HG03135 (cell line): Measurements from ENCODE around the gene RUNX3.
"Not testable (repeated sequence)": the region's sequence is repeated elsewhere in the genome, so short reads cannot be mapped to it uniquely, and the experiment has no call there.

Experiments
- ATAC-seq: cut with Tn5 transposase; IDR thresholded peaks from one replicate; pipeline ENCODE4 v1.9.1; 2021; ENCODE audit warnings: mild to moderate bottlenecking, moderate library complexity; ENCODE audit not compliant: unreplicated experiment

RUNX3 gene

GRCh38 chr1:24930260-24931145 lies at the start of gene RUNX3:
Gene RUNX3, minus strand, starts transcription at chr1:24930276. Its CDS starts 408 bp downstream, at chr1:24929868.
- ATAC-seq, result peak; percentile 71

DNA sequence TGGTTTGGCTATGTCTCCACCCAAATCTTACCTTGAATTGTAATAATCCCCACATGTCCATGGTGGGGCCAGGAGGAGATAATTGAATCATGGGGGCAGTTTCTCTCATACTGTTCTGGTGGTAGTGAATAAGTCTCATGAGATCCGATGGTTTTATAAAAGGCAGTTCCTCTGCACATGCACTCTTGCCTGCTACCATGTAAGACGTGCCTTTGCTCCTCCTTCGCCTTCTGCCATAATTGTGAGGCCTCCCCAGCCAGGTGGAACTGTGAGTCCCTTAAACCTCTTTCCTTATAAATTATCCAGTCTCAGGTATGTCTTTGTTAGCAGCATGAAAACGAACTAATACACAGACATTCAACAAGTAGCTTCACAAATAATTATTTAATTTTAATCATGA lies 49.2 kb upstream of the RUNX3 start:
- ATAC-seq, result not testable (repeated sequence)

DNA sequence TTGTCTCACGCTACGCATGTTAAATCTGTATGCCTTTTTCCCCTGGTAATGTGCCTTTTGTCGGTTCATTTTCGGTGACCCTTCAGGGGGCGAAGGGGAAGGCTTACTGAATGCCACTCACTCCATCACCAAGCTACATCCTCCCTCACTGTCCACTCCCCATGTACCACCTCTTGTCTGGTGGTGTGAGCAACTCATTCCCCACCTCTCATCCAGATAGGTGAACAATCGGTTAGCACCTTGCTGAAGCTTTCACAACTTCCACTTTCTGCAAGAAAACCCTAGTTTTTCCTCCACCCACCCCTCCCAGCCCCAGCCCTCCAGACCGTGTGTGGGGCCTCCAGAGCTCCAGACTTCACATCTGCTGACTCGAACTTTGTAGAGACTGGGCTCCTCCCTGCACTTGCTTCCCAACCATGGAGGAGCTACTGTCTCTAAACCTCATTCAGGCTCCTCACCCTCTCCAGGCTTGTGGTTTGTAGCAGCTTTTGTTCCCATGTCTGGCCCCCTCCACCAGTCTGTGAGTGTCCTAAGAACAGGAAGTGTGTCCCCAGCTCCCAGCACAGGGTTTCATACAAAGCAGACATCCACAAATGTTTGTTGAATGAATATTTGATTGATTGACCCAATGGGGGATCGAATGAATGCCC lies 48.4 kb upstream of the RUNX3 start:
- ATAC-seq, result no peak

- ATAC-seq, result no peak
Observed at GRCh38 chr1:24975391-24975790, 45.3 kb upstream of the RUNX3 start.

- no peak for ATAC-seq
Observed at GRCh38 chr1:24973315-24973714, 43.2 kb upstream of the RUNX3 start.

DNA sequence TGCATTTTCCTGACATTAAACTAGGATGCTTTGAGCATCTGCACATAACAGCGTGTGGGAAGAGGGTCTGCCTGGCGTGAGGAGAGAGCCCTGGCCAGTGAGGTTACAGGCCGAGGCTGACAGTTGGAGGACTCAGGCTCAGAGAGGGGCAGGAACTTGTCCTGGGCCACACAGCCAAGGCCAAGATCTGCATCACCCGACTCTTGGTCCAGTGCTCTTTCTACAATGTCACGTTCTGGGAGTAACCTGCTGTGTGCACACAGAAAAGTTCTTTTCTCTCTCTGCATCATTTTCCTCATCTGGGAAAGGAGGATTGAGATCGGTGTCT lies 42.8 kb upstream of the RUNX3 start:
- ATAC-seq, result no peak

DNA sequence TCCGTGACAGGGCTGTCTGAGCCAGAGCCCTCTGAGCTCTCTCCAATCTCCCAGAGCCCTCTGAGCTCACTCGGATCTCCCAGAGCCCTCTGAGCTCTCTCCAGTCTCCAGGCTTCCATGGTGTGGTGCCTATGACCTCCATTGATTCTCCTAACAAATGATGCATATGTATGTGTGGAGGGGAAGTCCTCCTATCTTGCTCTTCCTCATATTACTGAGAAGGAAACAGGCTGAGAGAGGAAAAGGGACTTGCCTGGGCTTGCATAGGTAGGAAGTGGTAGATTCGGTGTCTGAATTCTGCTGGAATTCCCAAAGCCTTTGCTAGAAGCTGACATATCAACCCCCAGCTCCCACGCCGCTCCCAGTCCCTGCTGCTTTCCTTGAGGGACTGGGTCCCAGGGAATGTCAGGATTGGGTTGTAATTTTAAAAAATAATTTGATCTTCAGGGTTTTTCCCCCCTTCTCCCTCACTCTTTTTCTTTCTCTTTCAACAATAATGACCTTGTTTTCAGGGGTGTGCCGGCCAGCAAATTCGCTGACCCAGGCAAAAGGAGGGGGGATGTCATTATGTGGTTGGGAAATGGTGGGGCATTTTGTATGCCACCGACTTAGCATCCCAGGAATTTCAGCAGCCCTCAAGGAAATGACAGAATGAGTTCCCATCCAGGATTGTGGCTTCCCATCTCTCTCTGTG lies 42.3 kb upstream of the RUNX3 start:
- no peak for ATAC-seq

DNA sequence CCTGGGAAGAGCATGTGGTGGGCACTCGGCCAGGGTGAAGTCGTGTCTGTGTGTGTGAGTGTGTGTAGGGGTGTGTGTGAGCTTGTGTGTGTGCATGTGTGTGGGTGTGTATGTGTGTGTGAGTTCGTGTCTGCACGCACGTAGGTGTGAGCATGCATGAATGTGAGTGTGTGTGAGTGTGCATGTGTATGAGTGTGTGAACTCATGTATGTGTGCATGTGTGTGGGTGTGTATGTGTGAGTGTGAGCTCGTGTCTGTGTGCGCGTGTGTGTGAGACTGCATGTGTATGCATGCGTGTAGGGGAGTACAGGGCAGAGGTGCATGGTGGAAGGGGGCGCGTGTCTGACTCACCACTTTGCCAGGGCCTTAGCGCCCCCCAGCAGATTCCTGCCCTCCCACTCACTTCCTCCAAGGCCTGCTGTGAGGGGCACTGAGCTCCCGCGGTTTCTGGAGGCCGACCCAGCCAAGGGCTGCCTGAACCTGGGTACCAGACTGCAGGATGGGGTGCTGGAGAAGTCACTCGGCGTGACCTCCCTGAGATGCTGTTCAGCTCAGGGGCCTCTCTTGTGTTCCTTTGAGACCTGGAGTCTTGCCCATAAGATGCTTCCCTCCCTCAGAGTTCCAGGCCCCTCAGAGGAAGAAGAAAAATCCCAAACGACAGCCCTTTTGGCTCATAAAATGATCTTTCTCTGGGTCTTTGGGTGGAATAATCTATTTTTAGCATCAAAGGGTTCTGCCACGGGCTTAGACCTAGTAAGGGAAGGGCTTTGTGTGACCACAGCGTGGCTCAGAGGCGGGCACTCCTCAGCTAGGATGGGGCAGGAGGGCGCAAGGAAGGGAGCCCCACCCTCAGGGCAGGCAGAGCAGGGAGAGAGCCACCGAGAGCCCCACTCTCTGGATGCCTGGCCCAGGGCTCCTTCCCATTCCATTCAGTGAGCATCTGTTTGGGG lies 41.1 kb upstream of the RUNX3 start:
- no peak for ATAC-seq

DNA sequence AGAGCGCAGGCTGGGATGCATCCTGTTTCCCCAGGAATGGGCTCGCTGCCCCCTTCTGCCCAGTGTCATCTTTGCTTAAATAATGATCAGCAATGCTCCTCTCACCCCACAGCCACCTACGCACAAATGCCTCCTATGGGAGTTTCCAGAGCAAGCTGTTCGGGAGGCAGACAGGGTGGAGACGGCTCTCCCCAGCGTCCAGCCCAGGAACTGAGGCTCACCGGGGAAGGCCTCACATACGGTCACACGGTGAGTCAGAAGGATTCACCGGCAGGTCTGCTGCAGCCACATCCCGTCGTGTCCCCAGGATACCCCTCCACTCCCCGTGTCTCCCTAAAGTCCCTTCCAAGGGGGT lies 40.3 kb upstream of the RUNX3 start:
- ATAC-seq, result no peak

GRCh38 chr1:24969596-24970398 lies 39.7 kb upstream of the RUNX3 start:
- ATAC-seq, result no peak

GRCh38 chr1:24968941-24969585 lies 39.0 kb upstream of the RUNX3 start:
- ATAC-seq, result no peak

- no peak for ATAC-seq
Observed at GRCh38 chr1:24967962-24968361, 37.9 kb upstream of the RUNX3 start.

DNA sequence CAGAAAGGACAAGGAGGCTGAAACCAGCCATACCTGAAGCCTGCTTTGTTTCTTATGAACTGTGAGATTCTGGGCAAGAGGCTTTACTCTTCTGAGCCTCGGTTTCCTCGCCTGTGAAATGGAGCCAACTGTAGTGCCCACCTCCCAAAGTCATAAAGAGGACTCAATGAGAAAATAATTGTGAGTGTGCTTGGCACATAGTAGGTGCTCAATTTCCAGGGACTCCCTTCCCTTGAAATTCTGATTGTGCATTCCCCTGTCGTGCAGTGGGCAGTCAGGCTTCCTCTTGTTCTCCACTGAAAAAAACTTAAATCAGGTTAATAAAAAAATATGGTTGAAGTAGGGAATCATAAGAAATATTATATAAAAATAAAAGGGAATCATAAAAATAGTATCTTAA lies 37.5 kb upstream of the RUNX3 start:
- ATAC-seq, result no peak

DNA sequence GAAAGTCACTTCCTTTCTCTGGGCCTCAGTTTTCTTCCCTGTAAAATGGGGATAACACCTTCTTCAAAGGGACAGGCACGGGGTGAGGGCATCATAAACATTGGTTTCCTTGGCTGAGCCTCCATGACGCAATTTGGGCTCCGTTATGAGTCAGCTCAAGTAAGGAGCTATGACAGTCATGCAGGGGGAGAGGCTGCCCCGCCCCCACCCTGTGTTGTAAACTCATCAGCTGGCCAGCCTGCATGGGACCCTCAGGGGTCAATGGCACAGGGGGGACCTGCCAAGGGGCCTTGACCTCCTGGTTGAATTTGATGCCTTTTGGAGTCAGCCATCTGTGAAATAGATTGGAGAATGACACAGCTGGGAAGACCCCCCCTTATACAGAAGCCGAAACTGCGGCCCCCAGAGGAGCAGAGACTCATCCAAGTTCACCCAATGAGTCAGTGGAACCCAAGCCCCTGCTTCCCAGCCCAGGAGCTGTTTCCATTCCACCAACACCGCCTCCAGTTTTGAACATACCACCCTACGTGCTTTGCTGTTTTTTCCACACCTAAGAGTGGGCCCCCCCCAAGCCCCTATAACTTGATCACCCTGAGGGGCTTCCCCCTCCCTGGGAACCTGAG lies 36.8 kb upstream of the RUNX3 start:
- no peak for ATAC-seq

GRCh38 chr1:24966121-24966723 lies 36.1 kb upstream of the RUNX3 start:
- no peak for ATAC-seq

DNA sequence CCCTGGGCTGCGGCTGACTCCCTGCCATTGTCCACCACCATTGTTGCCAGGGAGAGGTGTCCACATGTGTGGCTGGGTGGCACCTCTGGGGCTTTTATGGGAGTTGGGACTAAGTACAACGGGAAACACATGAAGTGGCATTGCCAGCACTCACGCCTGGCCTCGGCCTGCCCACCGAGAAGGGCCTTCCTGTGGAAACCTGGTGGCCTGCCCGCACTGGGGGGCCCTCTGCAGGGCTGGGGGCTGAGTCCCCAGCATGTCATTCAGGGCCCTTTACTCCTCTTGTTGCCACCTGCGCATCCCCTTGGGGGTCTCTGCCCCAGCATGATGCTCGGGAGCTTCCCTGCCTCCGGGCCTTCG lies 35.5 kb upstream of the RUNX3 start:
- ATAC-seq, result no peak

DNA sequence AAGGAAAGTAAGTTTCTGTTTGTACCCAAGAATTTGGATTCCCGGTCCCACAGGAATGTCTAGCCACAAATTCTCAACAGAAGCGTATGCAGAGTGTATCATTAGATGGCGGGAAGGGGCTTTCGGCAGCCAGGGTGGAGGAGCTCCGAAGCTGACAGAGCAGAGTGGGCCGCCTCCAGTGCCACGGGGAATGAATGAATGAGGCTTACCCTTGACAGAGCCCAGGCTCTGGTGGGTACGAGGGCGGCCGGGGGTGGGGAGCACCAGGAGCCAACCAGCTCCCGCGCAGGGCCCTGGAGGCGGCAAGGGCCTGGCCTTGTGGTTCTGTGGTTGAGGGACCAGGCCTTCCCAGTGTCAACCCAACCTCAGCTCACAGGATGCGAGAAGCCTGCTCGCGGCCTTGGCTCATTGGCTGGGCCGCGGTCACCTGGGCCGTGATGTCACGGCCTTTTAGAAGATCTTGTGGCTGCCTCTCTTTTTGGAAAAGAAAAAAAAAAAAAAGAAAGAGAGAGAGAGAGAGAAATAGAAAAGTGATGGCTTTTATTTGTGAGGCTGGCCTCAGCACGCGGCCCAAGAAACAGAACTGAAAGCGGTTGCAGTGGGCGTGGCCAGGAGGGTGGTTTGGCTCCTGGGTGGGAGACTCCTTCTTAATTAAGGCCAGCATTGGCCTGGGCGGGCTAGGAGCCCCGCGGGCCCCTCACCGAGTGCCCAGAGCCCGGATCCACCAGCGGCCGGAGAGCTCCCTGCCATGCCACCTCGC lies 34.9 kb upstream of the RUNX3 start:
- peak; percentile 88 for ATAC-seq
